ENCODE data around the gene MROH8.
"Not testable (repeated sequence)": the region's sequence is repeated elsewhere in the genome, so short reads cannot be mapped to it uniquely, and the experiment has no call there.

The MROH8 gene

DNA sequence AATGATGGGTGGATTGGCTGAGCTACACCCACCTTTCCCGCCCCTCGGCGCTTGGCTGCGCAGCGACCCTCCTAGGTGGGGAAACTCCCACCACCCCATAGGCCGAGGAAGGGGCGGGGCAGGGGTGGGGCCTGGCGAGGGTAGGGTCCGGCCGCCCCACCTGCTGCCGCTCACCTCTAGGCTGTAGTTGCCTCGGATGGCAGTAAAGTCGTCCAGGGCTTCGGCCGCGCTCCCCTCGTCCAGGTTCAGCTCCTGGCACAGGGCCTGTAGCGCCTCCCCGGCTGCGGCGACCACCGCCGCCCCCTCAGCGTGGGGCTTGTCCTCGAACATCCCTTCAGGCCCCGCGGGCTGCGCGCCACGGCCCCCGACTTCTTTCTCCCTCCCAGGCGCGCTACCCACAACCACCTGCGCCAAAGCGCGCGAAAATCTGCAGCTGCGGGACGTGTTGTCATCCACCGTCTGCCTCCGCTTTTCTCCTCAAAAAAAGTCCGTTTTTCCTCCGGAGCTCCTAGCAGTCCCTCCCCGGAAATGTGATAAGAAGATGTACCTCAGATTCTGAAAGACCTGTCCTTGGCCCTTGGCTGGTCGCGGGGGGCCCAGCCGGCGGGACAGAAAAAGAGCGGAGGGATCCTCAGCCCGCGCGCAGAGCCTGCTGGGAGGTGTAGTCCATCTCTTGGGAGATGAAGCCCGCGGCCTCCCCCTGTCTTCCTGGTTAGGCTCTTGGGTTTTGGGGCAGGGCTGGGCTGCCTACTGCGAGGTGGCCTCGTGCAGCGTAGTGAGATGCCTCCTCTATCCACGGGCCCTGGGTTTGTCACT, 83.5 kb downstream of the MROH8 start, which contains the start of gene RBL1:
Gene RBL1 (minus strand): TSS at position 399 of the 816 bp plus-strand sequence. CDS start 69 bp downstream, at position 330.
- in situ Hi-C loops (cut with MboI; ENCODE audit: low sequenced_read_pairs), result no loop called here

- in situ Hi-C loops (cut with MboI; ENCODE audit: low sequenced_read_pairs), result no loop called here
Measured at GRCh38 chr20:37095108-37095598, 84.2 kb downstream of the MROH8 start.

GRCh38 chr20:37090407-37090806, 88.9 kb downstream of the MROH8 start:
- in situ Hi-C loops (cut with MboI; ENCODE audit: low sequenced_read_pairs), result no loop called here

- in situ Hi-C loops (cut with MboI; ENCODE audit: low sequenced_read_pairs), result no loop called here
Measured at GRCh38 chr20:37081717-37082289, 97.5 kb downstream of the MROH8 start.

DNA sequence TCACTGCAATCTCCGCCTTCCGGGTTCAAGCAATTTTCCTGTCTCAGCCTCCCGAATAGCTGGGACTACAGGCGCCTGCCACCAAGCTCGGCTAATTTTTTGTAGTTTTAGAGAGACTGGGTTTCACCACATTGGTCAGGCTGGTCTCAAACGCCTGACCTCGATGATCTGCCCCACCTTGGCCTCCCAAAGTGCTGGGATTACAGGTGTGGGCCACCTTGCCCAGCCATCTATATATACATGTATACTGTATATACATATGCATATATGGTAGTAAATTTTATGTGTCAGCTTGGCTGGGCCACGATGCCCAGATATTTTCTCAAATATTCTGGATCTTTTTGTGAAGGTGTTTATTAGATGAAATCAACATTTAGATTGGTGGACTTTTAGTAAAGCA, 102.3 kb downstream of the MROH8 start:
- in situ Hi-C loops (cut with MboI; ENCODE audit: low sequenced_read_pairs), result no loop called here

DNA sequence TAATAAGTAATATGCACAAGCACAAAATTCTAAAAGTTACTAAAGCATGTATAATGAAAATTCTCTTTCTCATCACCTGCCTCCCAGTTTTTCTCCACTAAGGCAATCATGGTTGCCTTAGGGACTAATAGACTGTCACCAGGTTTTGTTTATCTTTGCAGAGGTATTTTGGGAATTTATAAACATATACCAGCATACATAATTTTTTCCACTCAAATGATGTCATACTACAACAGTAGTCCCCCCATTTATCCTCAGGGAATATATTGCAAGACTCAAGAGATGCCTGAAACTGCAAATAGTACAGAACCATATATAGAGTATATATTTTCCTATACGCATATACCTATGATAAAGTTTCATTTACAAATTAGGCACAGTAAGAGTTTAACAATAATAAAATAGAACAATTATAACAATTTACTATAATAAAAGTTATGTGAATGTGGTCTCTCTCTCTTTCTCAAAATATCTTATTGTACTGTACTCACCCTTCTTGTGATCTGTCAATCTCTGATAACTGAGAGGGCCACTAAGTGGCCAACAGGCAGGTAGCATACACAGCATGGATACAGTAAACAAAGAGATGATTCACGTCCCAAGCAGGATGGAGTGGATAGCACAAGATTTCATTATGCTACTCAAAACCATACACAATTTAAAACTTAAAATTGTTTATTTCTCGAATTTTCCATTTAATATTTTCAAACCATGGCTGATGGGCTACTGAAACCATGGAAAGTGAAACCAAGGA, 103.2 kb downstream of the MROH8 start:
- in situ Hi-C loops (cut with MboI; ENCODE audit: low sequenced_read_pairs), result no loop called here

DNA sequence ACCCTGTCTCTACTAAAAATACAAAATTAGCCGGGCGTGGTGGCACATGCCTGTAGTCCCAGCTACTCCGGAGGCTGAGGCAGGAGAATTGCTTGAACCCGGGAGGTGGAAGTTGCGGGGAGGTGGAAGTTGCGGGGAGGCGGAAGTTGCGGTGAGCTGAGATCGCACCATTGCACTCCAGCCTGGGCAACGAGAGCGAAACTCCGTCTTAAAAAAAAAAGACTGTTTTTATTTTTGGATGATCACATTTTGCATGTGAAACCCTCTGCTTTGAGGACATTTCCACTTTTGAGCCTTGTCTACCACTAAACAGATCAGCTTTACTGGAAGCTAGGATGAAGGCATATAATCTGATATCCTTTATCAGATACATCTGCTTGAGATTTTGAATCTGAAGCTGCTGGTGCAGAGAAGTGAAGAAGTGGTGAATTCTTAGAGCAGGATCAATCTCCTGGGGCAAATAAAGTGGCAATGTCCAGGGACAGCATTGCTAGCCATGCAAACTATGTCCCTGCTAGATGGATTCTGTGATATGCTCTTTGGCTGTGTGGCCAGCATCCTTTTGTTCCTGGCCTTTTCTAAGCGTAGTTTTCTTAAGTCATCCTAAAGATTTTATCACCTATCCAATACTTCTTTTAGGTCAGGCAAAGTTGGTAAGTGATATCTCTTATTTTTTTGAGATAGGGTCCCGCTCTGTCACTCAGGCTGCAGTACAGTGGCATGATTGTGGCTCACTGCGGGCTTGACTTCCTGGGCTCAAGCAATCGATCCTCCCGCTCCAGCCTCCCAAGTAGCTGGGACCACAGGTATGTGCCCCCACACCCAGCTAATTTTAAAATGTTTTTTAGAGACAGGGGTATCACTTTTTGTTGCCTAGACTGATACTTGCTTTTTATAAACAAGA, 106.8 kb downstream of the MROH8 start:
- in situ Hi-C loops (cut with MboI; ENCODE audit: low sequenced_read_pairs), result no loop called here

- in situ Hi-C loops (cut with MboI; ENCODE audit: low sequenced_read_pairs), result no loop called here
Measured at GRCh38 chr20:37071481-37071911, 107.9 kb downstream of the MROH8 start.

DNA sequence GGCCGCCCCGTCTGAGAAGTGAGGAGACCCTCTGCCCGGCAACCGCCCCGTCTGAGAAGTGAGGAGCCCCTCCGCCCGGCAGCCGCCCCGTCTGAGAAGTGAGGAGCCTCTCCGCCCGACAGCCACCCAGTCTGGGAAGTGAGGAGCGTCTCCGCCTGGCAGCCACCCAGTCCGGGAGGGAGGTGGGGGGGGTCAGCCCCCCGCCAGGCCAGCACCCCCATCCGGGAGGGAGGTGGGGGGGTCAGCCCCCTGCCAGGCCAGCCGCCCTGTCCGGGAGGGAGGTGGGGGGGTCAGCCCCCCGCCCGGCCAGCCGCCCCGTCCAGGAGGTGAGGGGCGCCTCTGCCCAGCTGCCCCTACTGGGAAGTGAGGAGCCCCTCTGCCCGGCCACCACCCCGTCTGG, 109.8 kb downstream of the MROH8 start:
- in situ Hi-C loops (cut with MboI; ENCODE audit: low sequenced_read_pairs), result not testable (repeated sequence)

DNA sequence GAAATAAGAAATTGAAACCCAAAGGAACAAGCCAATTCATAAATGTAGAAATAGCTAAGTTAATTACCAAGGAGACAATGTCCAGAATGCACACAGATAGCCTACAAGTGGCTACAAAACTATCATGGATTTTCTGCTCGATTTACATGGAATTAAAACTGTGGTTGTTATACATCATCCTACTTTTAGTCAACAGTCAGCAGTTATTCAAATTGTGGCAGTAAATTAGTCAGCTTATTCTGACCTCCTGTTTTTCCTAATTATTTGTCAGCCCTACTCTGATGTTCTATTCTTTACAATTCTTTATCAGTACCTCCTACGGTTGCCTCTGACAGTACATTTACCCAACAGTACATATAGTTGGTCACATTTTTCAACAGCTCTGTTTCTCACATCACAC, 113.2 kb downstream of the MROH8 start:
- in situ Hi-C loops (cut with MboI; ENCODE audit: low sequenced_read_pairs), result no loop called here

DNA sequence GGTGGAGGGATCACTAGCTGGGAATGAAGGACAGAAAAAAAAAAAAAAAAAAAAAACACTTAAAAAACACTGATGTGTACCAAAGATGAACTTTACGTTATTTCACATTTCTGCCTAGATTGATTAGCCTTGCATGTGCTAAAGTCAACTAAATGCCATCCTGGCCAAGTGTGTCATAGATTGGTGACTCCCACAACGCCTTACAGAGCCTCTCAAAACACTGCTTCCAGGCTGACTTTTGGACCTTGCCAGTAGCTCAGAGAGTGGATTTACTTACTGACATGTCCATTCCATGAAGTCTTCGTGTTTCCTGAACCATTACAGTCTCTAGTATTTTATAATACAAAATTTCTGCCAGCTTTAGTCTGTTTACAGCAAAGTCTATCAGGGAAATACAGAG, 124.1 kb downstream of the MROH8 start:
- in situ Hi-C loops (cut with MboI; ENCODE audit: low sequenced_read_pairs), result no loop called here

- in situ Hi-C loops (cut with MboI; ENCODE audit: low sequenced_read_pairs), result no loop called here
Measured at GRCh38 chr20:37053230-37053950, 126.0 kb downstream of the MROH8 start.
